Measurements from ENCODE around the gene MYOZ1. TPM values are rescaled to one million over a fixed set of nuclear protein-coding genes. Genes with fewer than 3 reads are reported as not detected.
"Not testable (repeated sequence)": the region's sequence is repeated elsewhere in the genome, so short reads cannot be mapped to it uniquely, and the experiment has no call there.

MYOZ1 gene
- total and polyA plus RNA-seq, 2 donors (not counting 1 experiment from before 2014, with no cell fraction given): not detected

DNA sequence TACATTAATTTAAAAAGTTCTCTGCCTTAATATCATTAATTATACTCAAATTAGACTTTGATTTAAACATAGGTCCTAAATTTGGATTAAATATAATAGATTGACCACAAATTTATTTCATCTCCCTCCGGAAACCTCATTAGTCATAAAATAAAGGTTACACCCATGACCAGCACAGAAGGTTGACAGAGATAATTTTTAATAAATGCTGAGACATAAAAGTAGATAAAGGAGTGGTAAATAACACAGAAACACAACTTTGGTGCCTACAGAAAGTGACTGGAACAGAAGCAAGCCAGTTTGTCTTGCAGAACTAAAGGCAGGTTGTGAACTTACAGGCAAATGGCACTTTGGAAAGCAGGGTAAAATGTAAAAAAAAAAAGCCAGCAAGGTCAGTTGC, 46.4 kb upstream of the MYOZ1 start:
- H3K79me2 ChIP-seq (ENCODE audit: control insufficient read depth, insufficient read depth, low read length); H3K4me1 ChIP-seq (ENCODE audit: control insufficient read depth in 2 of 2, insufficient read depth in 2 of 2, low read length in 2 of 2); H2AFZ ChIP-seq (ENCODE audit: insufficient read depth, low read depth, low read length, poor library complexity, severe bottlenecking); H3K4me3 ChIP-seq (ENCODE audit: control extremely low read depth in 1 of 5, extremely low read depth in 1 of 5, insufficient read depth in 1 of 5, low read depth in 2 of 5, low read length in 4 of 5); H3K4me2 ChIP-seq (replicated peaks; ENCODE audit: low read depth, low read length, poor library complexity, severe bottlenecking); ATAC-seq (ENCODE audit: low read depth); H3K9me3 ChIP-seq (ENCODE audit: control extremely low read depth in 1 of 3, control insufficient read depth in 2 of 3, insufficient read depth in 1 of 3, low read length in 2 of 3); H3K27me3 Mint-ChIP-seq; intact Hi-C loops (cut with micrococcal nuclease); H3K27ac ChIP-seq (ENCODE audit: low read length in 2 of 2); H4K20me1 ChIP-seq (ENCODE audit: control insufficient read depth, insufficient read depth, low read length, poor library complexity, severe bottlenecking); H3K27ac Mint-ChIP-seq; DNase-seq; CTCF ChIA-PET; H3K9me3 Mint-ChIP-seq (ENCODE audit: insufficient read depth); H3K4me3 Mint-ChIP-seq; H3K27me3 ChIP-seq (replicated peaks in 1 of 4; ENCODE audit: control extremely low read depth in 1 of 4, control insufficient read depth in 3 of 4, insufficient read depth in 4 of 4, low read length in 3 of 4); POLR2A ChIA-PET; H3K9ac ChIP-seq (ENCODE audit: low read length); H3K4me1 Mint-ChIP-seq; H3K36me3 ChIP-seq (replicated peaks in 1 of 2; ENCODE audit: control extremely low read depth in 1 of 2, control insufficient read depth in 1 of 2, extremely low read depth in 1 of 2, insufficient read depth in 2 of 2, low read length in 1 of 2): not testable (repeated sequence)
- WGBS (ENCODE audit: insufficient coverage): no CpG with 5 or more reads among the region's 1 CpG

- H3K4me2 ChIP-seq (replicated peaks; ENCODE audit: low read depth, low read length, poor library complexity, severe bottlenecking); H3K4me3 Mint-ChIP-seq; H3K4me1 Mint-ChIP-seq; H3K27ac Mint-ChIP-seq; H3K9ac ChIP-seq (ENCODE audit: low read length); DNase-seq; H3K4me1 ChIP-seq (ENCODE audit: control insufficient read depth in 2 of 2, insufficient read depth in 2 of 2, low read length in 2 of 2); POLR2A ChIA-PET; H3K9me3 ChIP-seq (ENCODE audit: control extremely low read depth in 1 of 3, control insufficient read depth in 2 of 3, insufficient read depth in 1 of 3, low read length in 2 of 3); H3K27me3 Mint-ChIP-seq; H2AFZ ChIP-seq (ENCODE audit: insufficient read depth, low read depth, low read length, poor library complexity, severe bottlenecking); ATAC-seq (ENCODE audit: low read depth); CTCF ChIA-PET; H3K36me3 ChIP-seq (replicated peaks in 1 of 2; ENCODE audit: control extremely low read depth in 1 of 2, control insufficient read depth in 1 of 2, extremely low read depth in 1 of 2, insufficient read depth in 2 of 2, low read length in 1 of 2); H4K20me1 ChIP-seq (ENCODE audit: control insufficient read depth, insufficient read depth, low read length, poor library complexity, severe bottlenecking); H3K27ac ChIP-seq (ENCODE audit: low read length in 2 of 2); intact Hi-C loops (cut with micrococcal nuclease); H3K27me3 ChIP-seq (replicated peaks in 1 of 4; ENCODE audit: control extremely low read depth in 1 of 4, control insufficient read depth in 3 of 4, insufficient read depth in 4 of 4, low read length in 3 of 4); H3K9me3 Mint-ChIP-seq (ENCODE audit: insufficient read depth); H3K79me2 ChIP-seq (ENCODE audit: control insufficient read depth, insufficient read depth, low read length); H3K4me3 ChIP-seq (ENCODE audit: control extremely low read depth in 1 of 5, extremely low read depth in 1 of 5, insufficient read depth in 1 of 5, low read depth in 2 of 5, low read length in 4 of 5): not testable (repeated sequence)
- no CpG with 5 or more reads among the region's 20 CpGs for WGBS (ENCODE audit: insufficient coverage)
These were observed 33.3 kb upstream of the MYOZ1 start for GRCh38 chr10:73674546-73674945.

DNA sequence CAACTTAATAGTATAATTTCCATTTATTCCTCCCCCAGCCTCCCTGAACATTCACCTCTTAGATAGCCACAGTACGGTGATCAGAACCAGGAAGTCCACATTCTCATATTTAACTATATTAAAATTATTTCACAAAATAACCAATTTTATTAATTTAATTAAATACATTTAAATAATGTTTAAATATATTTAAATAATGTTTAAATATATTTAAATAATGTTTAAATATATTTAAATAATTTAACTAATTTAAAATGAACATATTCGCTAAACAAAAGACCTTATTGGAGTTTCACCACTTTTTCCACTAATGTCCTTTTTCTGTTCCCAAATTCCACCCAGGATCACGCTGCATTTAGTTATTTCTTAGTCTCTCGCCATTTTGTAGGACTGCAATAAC, 27.1 kb upstream of the MYOZ1 start:
- DNase-seq; H3K79me2 ChIP-seq (ENCODE audit: control insufficient read depth, insufficient read depth, low read length); H3K27me3 ChIP-seq (replicated peaks in 1 of 4; ENCODE audit: control extremely low read depth in 1 of 4, control insufficient read depth in 3 of 4, insufficient read depth in 4 of 4, low read length in 3 of 4); H4K20me1 ChIP-seq (ENCODE audit: control insufficient read depth, insufficient read depth, low read length, poor library complexity, severe bottlenecking); POLR2A ChIA-PET; intact Hi-C loops (cut with micrococcal nuclease); H3K9ac ChIP-seq (ENCODE audit: low read length); H3K36me3 ChIP-seq (replicated peaks in 1 of 2; ENCODE audit: control extremely low read depth in 1 of 2, control insufficient read depth in 1 of 2, extremely low read depth in 1 of 2, insufficient read depth in 2 of 2, low read length in 1 of 2); CTCF ChIA-PET; H3K9me3 ChIP-seq (ENCODE audit: control extremely low read depth in 1 of 3, control insufficient read depth in 2 of 3, insufficient read depth in 1 of 3, low read length in 2 of 3); H3K4me1 Mint-ChIP-seq; H3K4me2 ChIP-seq (replicated peaks; ENCODE audit: low read depth, low read length, poor library complexity, severe bottlenecking); H3K4me3 ChIP-seq (ENCODE audit: control extremely low read depth in 1 of 5, extremely low read depth in 1 of 5, insufficient read depth in 1 of 5, low read depth in 2 of 5, low read length in 4 of 5); H3K27me3 Mint-ChIP-seq; H3K27ac Mint-ChIP-seq; H3K4me3 Mint-ChIP-seq; H2AFZ ChIP-seq (ENCODE audit: insufficient read depth, low read depth, low read length, poor library complexity, severe bottlenecking); H3K9me3 Mint-ChIP-seq (ENCODE audit: insufficient read depth); H3K27ac ChIP-seq (ENCODE audit: low read length in 2 of 2); ATAC-seq (ENCODE audit: low read depth); H3K4me1 ChIP-seq (ENCODE audit: control insufficient read depth in 2 of 2, insufficient read depth in 2 of 2, low read length in 2 of 2): not testable (repeated sequence)
- WGBS (ENCODE audit: insufficient coverage): no CpG with 5 or more reads among the region's 4 CpGs

DNA sequence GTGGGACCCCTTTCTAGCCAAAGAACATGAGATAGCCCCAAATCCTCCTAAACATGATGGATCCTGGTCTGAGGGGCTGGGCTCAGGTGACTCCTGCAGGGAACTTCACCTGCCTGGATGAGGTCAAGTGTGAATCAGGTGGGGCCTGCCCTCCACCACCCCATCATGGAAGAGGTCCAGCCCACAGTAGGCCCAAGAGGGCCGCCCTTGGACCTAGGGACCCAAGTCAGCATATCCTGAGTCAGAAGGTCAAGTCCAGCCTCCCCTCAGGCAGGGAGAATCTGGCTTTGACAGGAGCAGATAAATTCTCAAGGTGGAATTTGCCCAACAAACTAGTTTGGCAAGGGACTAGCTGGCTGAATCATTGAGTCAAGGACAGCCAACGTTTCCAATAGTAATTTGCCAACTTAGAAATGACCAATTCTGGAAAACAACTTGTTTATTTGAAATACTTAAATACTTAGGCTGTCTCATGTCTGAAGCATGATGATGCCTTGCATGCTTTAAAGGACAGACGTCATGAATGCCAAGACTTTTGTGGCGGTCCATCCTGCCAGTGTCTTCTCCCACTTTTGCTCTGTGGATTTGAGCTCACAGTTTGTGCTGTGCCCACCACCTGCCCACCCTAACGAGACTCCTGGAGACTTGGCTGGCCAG, 25.0 kb upstream of the MYOZ1 start:
- DNase-seq; H3K4me1 ChIP-seq (ENCODE audit: control insufficient read depth in 2 of 2, insufficient read depth in 2 of 2, low read length in 2 of 2); CTCF ChIA-PET; H3K4me2 ChIP-seq (replicated peaks; ENCODE audit: low read depth, low read length, poor library complexity, severe bottlenecking); H3K9ac ChIP-seq (ENCODE audit: low read length); H3K27me3 ChIP-seq (replicated peaks in 1 of 4; ENCODE audit: control extremely low read depth in 1 of 4, control insufficient read depth in 3 of 4, insufficient read depth in 4 of 4, low read length in 3 of 4); H3K4me3 ChIP-seq (ENCODE audit: control extremely low read depth in 1 of 5, extremely low read depth in 1 of 5, insufficient read depth in 1 of 5, low read depth in 2 of 5, low read length in 4 of 5); intact Hi-C loops (cut with micrococcal nuclease); H3K9me3 Mint-ChIP-seq (ENCODE audit: insufficient read depth); H2AFZ ChIP-seq (ENCODE audit: insufficient read depth, low read depth, low read length, poor library complexity, severe bottlenecking); H3K27me3 Mint-ChIP-seq; H3K27ac ChIP-seq (ENCODE audit: low read length in 2 of 2); H3K9me3 ChIP-seq (ENCODE audit: control extremely low read depth in 1 of 3, control insufficient read depth in 2 of 3, insufficient read depth in 1 of 3, low read length in 2 of 3); H3K4me3 Mint-ChIP-seq; H3K4me1 Mint-ChIP-seq; POLR2A ChIA-PET; H3K27ac Mint-ChIP-seq; H3K36me3 ChIP-seq (replicated peaks in 1 of 2; ENCODE audit: control extremely low read depth in 1 of 2, control insufficient read depth in 1 of 2, extremely low read depth in 1 of 2, insufficient read depth in 2 of 2, low read length in 1 of 2); H3K79me2 ChIP-seq (ENCODE audit: control insufficient read depth, insufficient read depth, low read length); H4K20me1 ChIP-seq (ENCODE audit: control insufficient read depth, insufficient read depth, low read length, poor library complexity, severe bottlenecking); ATAC-seq (ENCODE audit: low read depth): not testable (repeated sequence)
- WGBS (ENCODE audit: insufficient coverage): no CpG with 5 or more reads among the region's 5 CpGs

All from B cell (primary cell).